Activated CD4-positive, alpha-beta T cell treated with anti-CD3 and anti-CD28 coated beads, Interleukin-2, Interleukin-6, amounts not matched to agents 100 ng/mL and 50 ng/mL, durations not matched to agents 16 hours and 8 hours (primary cell): ENCODE measurements around the gene ACAP1.

Experiments used
- DNase-seq: peaks from one replicate; pipeline ENCODE4 v3.0.0-alpha.2; 2020

Gene ACAP1, protein sequence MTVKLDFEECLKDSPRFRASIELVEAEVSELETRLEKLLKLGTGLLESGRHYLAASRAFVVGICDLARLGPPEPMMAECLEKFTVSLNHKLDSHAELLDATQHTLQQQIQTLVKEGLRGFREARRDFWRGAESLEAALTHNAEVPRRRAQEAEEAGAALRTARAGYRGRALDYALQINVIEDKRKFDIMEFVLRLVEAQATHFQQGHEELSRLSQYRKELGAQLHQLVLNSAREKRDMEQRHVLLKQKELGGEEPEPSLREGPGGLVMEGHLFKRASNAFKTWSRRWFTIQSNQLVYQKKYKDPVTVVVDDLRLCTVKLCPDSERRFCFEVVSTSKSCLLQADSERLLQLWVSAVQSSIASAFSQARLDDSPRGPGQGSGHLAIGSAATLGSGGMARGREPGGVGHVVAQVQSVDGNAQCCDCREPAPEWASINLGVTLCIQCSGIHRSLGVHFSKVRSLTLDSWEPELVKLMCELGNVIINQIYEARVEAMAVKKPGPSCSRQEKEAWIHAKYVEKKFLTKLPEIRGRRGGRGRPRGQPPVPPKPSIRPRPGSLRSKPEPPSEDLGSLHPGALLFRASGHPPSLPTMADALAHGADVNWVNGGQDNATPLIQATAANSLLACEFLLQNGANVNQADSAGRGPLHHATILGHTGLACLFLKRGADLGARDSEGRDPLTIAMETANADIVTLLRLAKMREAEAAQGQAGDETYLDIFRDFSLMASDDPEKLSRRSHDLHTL

DNA sequence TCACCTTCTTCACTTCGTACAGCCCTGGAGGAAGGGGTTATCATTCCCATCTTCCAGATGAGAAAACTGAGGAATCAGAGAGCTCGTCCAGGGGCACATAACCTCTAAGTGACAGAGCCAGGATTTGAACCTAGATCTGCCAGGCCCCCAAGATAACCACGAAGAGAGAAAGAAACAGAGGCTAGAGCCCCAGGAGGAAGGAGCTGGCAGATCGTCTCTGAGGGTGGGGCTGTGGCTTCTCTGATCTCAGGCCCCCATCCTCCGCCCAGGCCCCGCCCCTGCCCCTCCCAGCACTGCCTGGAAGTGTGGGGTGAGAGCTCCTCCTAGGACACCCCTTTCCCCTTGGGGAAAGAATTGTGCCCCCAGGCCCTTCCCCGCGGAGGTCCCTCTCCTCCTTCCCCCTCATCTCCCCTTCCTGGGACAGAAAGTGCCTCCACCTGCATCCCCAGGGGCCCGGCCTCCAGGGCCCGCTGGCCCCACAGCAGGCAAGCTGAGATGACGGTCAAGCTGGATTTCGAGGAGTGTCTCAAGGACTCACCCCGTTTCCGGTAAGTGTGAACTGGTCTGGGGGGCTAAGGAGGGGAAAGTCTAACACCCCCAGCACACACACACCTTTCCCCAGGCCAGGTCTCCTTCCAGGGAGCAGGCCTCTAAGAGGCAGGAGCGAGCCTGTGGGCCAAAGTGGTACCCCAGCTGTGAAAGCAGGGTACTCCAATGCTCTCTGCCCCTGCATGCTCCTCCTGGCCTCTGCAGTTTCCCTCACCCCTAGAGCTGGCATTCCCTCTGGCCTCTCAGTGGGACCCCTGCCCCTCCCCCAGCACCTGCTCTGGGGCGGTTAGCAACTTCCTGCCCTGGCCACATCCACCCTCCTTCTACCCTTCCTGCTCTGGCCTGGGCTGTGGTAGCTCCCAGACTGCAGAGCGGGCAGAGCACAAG, at the start of gene ACAP1:
Gene ACAP1 (plus strand): TSS at position 290 of the 936 bp plus-strand sequence. CDS start 206 bp downstream, at position 496.
- DNase-seq: peak; percentile 93

- no peak for DNase-seq
Observed at GRCh38 chr17:7289256-7290032, 46.9 kb upstream of the ACAP1 start.

DNA sequence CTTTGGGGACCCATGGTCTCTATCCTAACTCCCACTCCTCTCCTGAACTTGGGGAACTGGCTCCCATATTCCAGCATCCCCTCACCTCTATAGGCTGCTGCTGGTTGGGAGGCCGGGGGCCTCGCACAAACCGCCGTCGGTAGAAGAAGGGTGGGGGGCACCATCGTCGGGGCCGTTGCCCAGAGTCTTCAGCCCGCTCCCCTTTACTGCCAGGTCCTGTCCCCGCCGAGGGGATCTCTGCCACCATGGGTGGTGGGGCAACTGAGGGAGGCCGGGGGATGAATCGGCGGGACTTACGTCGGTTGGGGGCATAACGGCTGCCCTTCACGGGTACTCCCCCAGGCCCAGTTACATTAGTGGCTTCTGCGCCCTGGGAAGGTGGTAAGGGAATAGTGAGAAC, 46.2 kb upstream of the ACAP1 start:
- no peak for DNase-seq

GRCh38 chr17:7290685-7291084, 45.6 kb upstream of the ACAP1 start:
- no peak for DNase-seq

- DNase-seq: no peak
Observed at GRCh38 chr17:7292194-7292593, 44.1 kb upstream of the ACAP1 start.

DNA sequence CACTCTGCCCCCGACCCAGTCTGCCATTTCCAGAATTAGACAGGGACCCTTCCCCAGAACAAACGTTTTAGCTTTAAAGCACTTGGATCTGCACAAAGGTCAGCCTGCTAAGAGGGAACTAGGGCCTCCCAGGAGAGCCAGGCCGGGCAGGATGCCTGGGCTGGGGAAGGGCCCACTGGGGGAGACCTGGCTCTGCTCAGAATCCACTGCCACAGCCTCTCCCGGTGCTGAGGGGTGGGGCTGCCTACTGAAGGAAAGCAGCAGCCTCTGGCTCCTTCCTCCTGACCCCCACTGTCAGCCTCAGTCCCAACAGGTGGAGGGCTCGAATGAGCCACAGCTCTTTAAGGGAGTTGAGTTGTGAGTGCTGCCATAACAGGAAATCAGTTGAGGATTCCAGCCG, 43.6 kb upstream of the ACAP1 start:
- DNase-seq: no peak

GRCh38 chr17:7293159-7293558, 43.2 kb upstream of the ACAP1 start:
- DNase-seq: no peak

- no peak for DNase-seq
Observed at GRCh38 chr17:7293816-7294613, 42.3 kb upstream of the ACAP1 start.

DNA sequence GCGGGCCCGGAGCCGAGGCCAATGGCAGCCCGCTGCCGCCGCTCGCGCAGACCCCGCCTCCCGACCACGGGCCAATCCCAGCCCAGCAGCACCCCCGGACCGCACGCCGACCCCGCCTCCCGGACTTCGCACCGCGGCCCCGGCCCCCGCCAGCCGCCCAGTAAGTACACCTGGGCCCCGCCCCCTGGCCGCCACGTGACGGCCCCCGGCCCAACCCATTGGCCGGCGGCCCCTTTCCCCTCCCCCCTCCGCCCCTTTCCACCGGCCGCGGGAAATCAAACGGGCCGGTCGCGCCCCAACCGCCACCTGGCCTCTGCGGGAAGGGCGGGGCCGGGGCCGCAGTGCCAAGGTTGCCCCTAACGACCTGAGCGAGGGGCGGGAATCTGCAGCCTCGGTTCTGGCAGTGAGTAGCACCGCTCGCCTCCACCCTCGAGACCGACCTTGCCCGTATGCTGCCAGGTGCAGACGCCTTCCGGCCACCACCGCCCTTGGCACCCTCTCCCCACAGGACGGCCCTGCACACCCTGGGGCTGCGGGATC, 41.6 kb upstream of the ACAP1 start, which contains the start of gene YBX2:
Gene YBX2 (minus strand): TSS at position 26 of the 540 bp plus-strand sequence. CDS start 139 bp downstream, outside the sequence.
- DNase-seq: peak; percentile 85

DNA sequence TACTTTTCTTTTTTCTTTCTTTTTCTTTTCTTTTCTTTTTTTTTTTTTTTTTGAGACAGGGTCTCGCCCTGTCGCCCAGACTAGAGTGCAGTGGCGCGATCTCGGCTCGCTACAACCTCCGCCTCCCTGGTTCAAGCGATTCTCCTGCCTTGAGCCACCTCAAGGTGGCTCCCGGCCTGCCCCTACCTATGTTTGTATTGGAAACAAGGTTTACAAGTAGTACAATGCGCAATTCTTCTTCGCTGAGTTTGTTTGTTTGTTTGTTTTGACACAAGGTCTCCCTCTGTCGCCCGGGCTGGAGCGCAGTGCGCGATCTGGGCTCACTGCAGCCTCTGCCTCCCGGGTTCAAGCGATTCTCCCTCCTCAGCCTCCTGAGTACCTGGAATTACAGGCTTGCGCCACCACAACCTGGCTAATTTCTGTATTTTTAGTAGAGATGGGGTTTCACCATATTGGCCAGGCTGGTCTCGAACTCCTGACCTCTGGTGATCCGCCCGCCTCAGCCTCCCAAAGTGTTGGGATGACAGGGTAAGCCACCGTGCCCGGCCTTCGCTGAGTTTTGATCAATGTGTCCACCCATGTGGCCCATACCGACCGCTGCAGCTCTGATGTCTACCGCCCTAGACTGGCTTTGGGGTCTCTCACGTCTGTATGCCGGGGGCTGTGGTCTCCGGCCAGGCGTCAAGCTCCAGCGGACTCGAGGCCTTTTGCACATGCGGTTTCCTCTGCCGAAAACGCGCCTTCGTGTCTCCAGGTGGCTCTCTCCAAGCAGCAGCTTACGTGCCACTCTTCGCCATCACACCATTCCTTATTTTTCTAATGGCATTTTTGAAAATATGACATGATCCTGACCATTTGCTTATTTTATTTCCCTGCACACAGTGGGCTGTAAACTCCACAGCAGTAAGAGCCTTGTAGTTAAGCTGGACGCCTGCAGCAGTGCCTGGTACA, 40.8 kb upstream of the ACAP1 start:
- no peak for DNase-seq

GRCh38 chr17:7296189-7296861, 40.0 kb upstream of the ACAP1 start:
- DNase-seq: peak; percentile 81

DNA sequence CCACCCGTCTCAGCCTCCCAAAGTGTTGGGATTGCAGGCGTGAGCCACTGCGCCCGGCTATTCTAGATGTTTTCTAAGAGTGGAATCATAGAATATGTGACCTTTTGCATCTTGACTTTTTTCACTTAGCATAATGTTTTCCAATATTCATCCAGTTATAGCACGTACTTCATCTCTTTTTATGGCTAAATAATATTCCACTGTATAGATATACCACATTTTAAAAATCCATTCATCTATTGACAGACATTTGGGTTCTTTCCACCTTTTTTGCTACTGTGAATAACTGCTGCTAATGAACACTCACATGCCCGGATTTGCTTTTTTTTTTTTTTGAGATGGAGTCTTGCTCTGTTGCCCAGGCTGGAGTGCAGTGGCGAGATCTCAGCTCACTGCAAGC, 32.1 kb upstream of the ACAP1 start:
- no peak for DNase-seq

GRCh38 chr17:7306911-7307685, 29.2 kb upstream of the ACAP1 start, which contains the start of gene EIF5A:
Gene EIF5A (plus strand): TSS chr17:7307628. CDS start chr17:7309636, 2,008 bp downstream.
- DNase-seq: peak; percentile 100

- DNase-seq: peak; percentile 62
Observed at GRCh38 chr17:7307686-7308624, 28.4 kb upstream of the ACAP1 start.

DNA sequence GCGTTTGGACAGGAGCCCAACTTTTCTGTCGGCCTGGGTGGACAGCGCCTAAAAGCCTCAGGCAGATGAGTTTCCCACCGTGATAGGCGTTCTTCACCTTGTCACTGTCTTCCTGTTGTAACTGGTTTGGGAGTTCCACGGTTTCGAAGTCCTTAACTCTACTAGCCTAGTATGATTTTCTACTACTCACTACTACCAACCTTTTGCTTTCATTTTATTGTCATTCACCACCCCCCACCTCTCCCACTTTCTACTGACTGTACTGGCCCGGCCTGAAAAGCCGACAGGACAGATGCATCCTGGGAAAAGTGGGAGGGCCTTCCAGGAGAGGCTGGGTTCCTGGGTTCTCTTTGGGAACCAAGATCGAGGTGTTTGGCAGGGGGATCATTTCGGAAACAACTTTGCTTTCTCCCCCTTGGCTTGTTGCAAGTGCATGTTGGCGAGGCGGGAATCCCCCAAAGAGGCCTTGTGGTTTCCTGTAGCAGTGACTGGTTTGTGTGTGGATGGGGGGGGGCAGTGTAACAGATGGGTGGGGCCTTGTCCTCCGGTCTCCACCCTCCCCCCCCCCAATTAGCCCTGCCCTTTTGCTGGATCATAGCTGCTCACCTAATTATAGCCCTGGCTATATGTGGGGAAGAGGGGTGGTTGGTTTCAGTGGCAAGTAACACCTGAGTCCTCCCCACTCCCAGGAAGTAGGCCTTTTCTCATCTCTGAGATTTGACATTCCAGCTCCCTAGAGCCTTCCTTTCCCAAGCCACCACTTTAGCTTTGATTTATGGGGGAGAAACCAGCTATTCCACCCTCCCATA, 27.5 kb upstream of the ACAP1 start:
- DNase-seq: peak; percentile 87

- no peak for DNase-seq
Observed at GRCh38 chr17:7309628-7310027, 26.7 kb upstream of the ACAP1 start.
